ENCODE measurements around the gene SERINC5. TPM values are rescaled to one million over a fixed set of nuclear protein-coding genes. Genes with fewer than 3 reads are reported as not detected.
"Not testable (repeated sequence)": the region's sequence is repeated elsewhere in the genome, so short reads cannot be mapped to it uniquely, and the experiment has no call there.

SERINC5 gene
- total RNA-seq, 1 experiment from 2014 or later: 70.6 TPM

GRCh38 chr5:80184235-80185023 is 71.4 kb downstream of the SERINC5 start:
- POLR2A ChIA-PET: no interaction called here
- no TSS peak for BruUV-seq (replicated peaks)
- ATAC-seq: 0 out of 2 replicates have a peak, but pooled peaks have one; percentile 22
- TF ChIP-seq POLR2AphosphoS5 (IDR thresholded peaks at IDR 0.05; ENCODE audit: low read depth, low read length): no peak
- TF ChIP-seq TCF7L2 (IDR thresholded peaks at IDR 0.05; ENCODE audit: low read depth, low read length): no peak
- no peak for TF ChIP-seq SIN3A (IDR thresholded peaks at IDR 0.05; ENCODE audit: borderline replicate concordance, insufficient read depth, low read depth, low read length)
- TF ChIP-seq, protein P1, sequence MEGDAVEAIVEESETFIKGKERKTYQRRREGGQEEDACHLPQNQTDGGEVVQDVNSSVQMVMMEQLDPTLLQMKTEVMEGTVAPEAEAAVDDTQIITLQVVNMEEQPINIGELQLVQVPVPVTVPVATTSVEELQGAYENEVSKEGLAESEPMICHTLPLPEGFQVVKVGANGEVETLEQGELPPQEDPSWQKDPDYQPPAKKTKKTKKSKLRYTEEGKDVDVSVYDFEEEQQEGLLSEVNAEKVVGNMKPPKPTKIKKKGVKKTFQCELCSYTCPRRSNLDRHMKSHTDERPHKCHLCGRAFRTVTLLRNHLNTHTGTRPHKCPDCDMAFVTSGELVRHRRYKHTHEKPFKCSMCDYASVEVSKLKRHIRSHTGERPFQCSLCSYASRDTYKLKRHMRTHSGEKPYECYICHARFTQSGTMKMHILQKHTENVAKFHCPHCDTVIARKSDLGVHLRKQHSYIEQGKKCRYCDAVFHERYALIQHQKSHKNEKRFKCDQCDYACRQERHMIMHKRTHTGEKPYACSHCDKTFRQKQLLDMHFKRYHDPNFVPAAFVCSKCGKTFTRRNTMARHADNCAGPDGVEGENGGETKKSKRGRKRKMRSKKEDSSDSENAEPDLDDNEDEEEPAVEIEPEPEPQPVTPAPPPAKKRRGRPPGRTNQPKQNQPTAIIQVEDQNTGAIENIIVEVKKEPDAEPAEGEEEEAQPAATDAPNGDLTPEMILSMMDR (IDR thresholded peaks at IDR 0.05): no peak
- TF ChIP-seq, protein P2, sequence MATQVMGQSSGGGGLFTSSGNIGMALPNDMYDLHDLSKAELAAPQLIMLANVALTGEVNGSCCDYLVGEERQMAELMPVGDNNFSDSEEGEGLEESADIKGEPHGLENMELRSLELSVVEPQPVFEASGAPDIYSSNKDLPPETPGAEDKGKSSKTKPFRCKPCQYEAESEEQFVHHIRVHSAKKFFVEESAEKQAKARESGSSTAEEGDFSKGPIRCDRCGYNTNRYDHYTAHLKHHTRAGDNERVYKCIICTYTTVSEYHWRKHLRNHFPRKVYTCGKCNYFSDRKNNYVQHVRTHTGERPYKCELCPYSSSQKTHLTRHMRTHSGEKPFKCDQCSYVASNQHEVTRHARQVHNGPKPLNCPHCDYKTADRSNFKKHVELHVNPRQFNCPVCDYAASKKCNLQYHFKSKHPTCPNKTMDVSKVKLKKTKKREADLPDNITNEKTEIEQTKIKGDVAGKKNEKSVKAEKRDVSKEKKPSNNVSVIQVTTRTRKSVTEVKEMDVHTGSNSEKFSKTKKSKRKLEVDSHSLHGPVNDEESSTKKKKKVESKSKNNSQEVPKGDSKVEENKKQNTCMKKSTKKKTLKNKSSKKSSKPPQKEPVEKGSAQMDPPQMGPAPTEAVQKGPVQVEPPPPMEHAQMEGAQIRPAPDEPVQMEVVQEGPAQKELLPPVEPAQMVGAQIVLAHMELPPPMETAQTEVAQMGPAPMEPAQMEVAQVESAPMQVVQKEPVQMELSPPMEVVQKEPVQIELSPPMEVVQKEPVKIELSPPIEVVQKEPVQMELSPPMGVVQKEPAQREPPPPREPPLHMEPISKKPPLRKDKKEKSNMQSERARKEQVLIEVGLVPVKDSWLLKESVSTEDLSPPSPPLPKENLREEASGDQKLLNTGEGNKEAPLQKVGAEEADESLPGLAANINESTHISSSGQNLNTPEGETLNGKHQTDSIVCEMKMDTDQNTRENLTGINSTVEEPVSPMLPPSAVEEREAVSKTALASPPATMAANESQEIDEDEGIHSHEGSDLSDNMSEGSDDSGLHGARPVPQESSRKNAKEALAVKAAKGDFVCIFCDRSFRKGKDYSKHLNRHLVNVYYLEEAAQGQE (IDR thresholded peaks at IDR 0.05; ENCODE audit: insufficient read depth in 1 of 2, low read depth in 2 of 2, low read length in 1 of 2): no peak
- intact Hi-C loops (cut with micrococcal nuclease; ENCODE audit: unreplicated experiment): no loop called here
- Histone ChIP-seq H3K27me3 (ENCODE audit: control insufficient read depth, insufficient read depth, low read length) (no peaks in the 10 kb centered on the region), H3K9me3 (ENCODE audit: control insufficient read depth, insufficient read depth, low read depth, low read length) (no peaks in the 10 kb centered on the region), H3K4me1 (ENCODE audit: control insufficient read depth, insufficient read depth, low read length) (peaks cover 25% of the 10 kb centered on the region), H3K36me3 (ENCODE audit: control insufficient read depth, insufficient read depth, low read length) (no peaks in the 10 kb centered on the region), H3K27ac (ENCODE audit: low read length) (peak overlapping the region; percentile 30), H3K4me3 (ENCODE audit: low read depth in 2 of 2, low read length in 2 of 2) (no peak overlapping the region)
- CTCF ChIA-PET: no interaction called here
- DNase-seq (ENCODE audit: low read depth, low spot score): no peak
- in situ Hi-C loops (cut with HindIII; ENCODE audit: low pct_unique_long_range_greater_than_20kb, low sequenced_read_pairs): no loop called here

GRCh38 chr5:80183728-80184234 is 72.1 kb downstream of the SERINC5 start:
- POLR2A ChIA-PET; H3K27me3 ChIP-seq (ENCODE audit: control insufficient read depth, insufficient read depth, low read length); H3K9me3 ChIP-seq (ENCODE audit: control insufficient read depth, insufficient read depth, low read depth, low read length); DNase-seq (ENCODE audit: low read depth, low spot score); H3K4me3 ChIP-seq (ENCODE audit: low read depth in 2 of 2, low read length in 2 of 2); H3K36me3 ChIP-seq (ENCODE audit: control insufficient read depth, insufficient read depth, low read length); CTCF ChIA-PET; BruUV-seq (replicated peaks); intact Hi-C loops (cut with micrococcal nuclease; ENCODE audit: unreplicated experiment); in situ Hi-C loops (cut with HindIII; ENCODE audit: low pct_unique_long_range_greater_than_20kb, low sequenced_read_pairs); ATAC-seq: not testable (repeated sequence)
- peaks cover 25% of the 10 kb centered on the region for H3K4me1 ChIP-seq (ENCODE audit: control insufficient read depth, insufficient read depth, low read length)
- H3K27ac ChIP-seq (ENCODE audit: low read length): peak overlapping the region; percentile 30

All from Panc1 (cell line).